HCT116 (cell line): ENCODE results near the gene ATP1A4. TPM values are rescaled to one million over a fixed set of nuclear protein-coding genes. Genes with fewer than 3 reads are reported as not detected.

ENCODE experiments used
- ATAC-seq: fragments of 200-7000 bp; cut with Tn5 transposase; 2 replicates; pipeline ENCODE4 v1.9.1; 2020; ENCODE audit warnings: mild to moderate bottlenecking, moderate library complexity
- BruUV-seq: library from RNA; stranded (reverse); fragments of 400-500 nt; replicated peaks from 2 replicates; lab custom pipeline; 2021; lab: Mats Ljungman, UMichigan
- CTCF ChIA-PET: fragments of 300-600 bp; sonication (Branson Sonifier 250); formaldehyde crosslinking; loops from one replicate; lab custom pipeline; 2021; ENCODE audit warnings: antibody characterized with exemption; lab: Charles Lee
- POLR2A ChIA-PET: fragments of 300-600, 350-600 bp; sonication (Branson Sonifier 250); formaldehyde crosslinking; loops from one replicate; lab custom pipeline; 2021; ENCODE audit warnings: antibody characterized with exemption; lab: Charles Lee
- RAD21 ChIA-PET, 2 experiments: fragments of 300-600 bp; sonication (Branson Sonifier 250); formaldehyde crosslinking; loops; one replicate each; lab custom pipeline; 2023; ENCODE audit warnings: low total read pairs in 2 of 2; ENCODE audit not compliant: uncharacterized antibody in 2 of 2, unreplicated experiment in 2 of 2, low non-redundant PET in 1 of 2; lab: Charles Lee
- DNase-seq: peaks from one replicate; pipeline ENCODE4 v3.0.0-alpha.2; 2010; ENCODE audit warnings: low read depth, low spot score
- H2AFZ ChIP-seq: fragments of 200-600 bp; shearing (Covaris generic), sonication (generic); 2 replicates; pipeline ENCODE4 v1.6.1; 2017; ENCODE audit warnings: low read depth, mixed run types, mixed read lengths, antibody characterized with exemption, low read length; ENCODE audit not compliant: poor library complexity, severe bottlenecking
- H3K27ac ChIP-seq: 2 replicates; pipeline ENCODE4 v1.5.1; 2012; ENCODE audit warnings: low read depth, low read length
- H3K27me3 ChIP-seq: fragments of 200-600 bp; sonication (generic); 2 replicates; pipeline ENCODE4 v1.6.1; 2016; ENCODE audit warnings: mixed run types, low read length, mixed read lengths; ENCODE audit not compliant: insufficient read depth
- H3K36me3 ChIP-seq, 2 experiments: fragments of 200-500 bp in 1 of 2; fragments of 200-600 bp in 1 of 2; sonication (Bioruptor generic) in 1 of 2; sonication (generic) in 1 of 2; 2 replicates each; pipeline versions ENCODE4 v1.5.1 to v1.6.1; 2014 to 2016; ENCODE audit warnings: low read length in 2 of 2, inconsistent platforms in 1 of 2, mixed read lengths in 1 of 2, mixed run types in 1 of 2; ENCODE audit not compliant: insufficient read depth in 2 of 2, control insufficient read depth in 1 of 2
- H3K4me1 ChIP-seq, 2 experiments: fragments of 200-600 bp in 1 of 2; sonication (generic) in 1 of 2; 2 replicates each; pipeline versions ENCODE4 v1.5.1 to v1.6.1; 2012 to 2017; ENCODE audit warnings: low read length in 2 of 2, inconsistent platforms in 1 of 2, mild to moderate bottlenecking in 1 of 2, mixed read lengths in 1 of 2, mixed run types in 1 of 2, moderate library complexity in 1 of 2; ENCODE audit not compliant: insufficient read depth in 2 of 2, control insufficient read depth in 1 of 2
- H3K4me2 ChIP-seq: fragments of 200-600 bp; sonication (generic); 2 replicates; pipeline ENCODE4 v1.6.1; 2017; ENCODE audit warnings: mixed run types, low read length, mixed read lengths
- H3K4me3 ChIP-seq, 2 experiments: fragments of 200-600 bp in 1 of 2; sonication (generic) in 1 of 2; replicated peaks in 1 of 2; 2 replicates each; pipeline ENCODE4 v1.5.1; 2011 to 2016; ENCODE audit warnings: low read length in 2 of 2, control low read depth in 1 of 2, low read depth in 1 of 2, mild to moderate bottlenecking in 1 of 2, mixed read lengths in 1 of 2, mixed run types in 1 of 2
- H3K79me2 ChIP-seq: fragments of 200-600 bp; sonication (generic); 2 replicates; pipeline ENCODE4 v1.6.1; 2017; ENCODE audit warnings: mild to moderate bottlenecking, mixed run types, low read length, moderate library complexity, mixed read lengths; ENCODE audit not compliant: insufficient read depth
- H3K9ac ChIP-seq: fragments of 200-600 bp; sonication (generic); 2 replicates; pipeline ENCODE4 v1.6.1; 2016; ENCODE audit warnings: low read length, mixed read lengths
- H3K9me2 ChIP-seq: fragments of 200-600 bp; sonication (generic), shearing (Covaris generic); 2 replicates; pipeline ENCODE4 v1.6.1; 2017; ENCODE audit warnings: mixed run types, mild to moderate bottlenecking, moderate library complexity; ENCODE audit not compliant: insufficient read depth
- H3K9me3 ChIP-seq, 2 experiments: fragments of 200-500 bp in 1 of 2; fragments of 200-600 bp in 1 of 2; sonication (Bioruptor generic) in 1 of 2; sonication (generic) in 1 of 2; 2 replicates each; pipeline ENCODE4 v1.6.1; 2014 to 2017; ENCODE audit warnings: low read length in 2 of 2, mixed read lengths in 2 of 2, inconsistent platforms in 1 of 2, low read depth in 1 of 2, mild to moderate bottlenecking in 1 of 2, mixed run types in 1 of 2, moderate library complexity in 1 of 2; ENCODE audit not compliant: control insufficient read depth in 1 of 2, insufficient read depth in 1 of 2
- H4K20me1 ChIP-seq: fragments of 200-600 bp; sonication (generic), shearing (Covaris generic); 2 replicates; pipeline ENCODE4 v1.6.1; 2017; ENCODE audit warnings: mixed run types, mild to moderate bottlenecking, moderate library complexity; ENCODE audit not compliant: insufficient read depth
- FOSL1 ChIP-seq: IDR thresholded peaks from 2 replicates; pipeline ENCODE4 v1.6.1; 2012; ENCODE audit warnings: low read depth
- JUND ChIP-seq: IDR thresholded peaks from 2 replicates; pipeline ENCODE4 v1.6.1; 2012
- POLR2AphosphoS5 ChIP-seq: IDR thresholded peaks from 2 replicates; pipeline ENCODE4 v1.6.1; 2011; ENCODE audit warnings: mild to moderate bottlenecking, low read depth, low read length, moderate library complexity
- RAD21 ChIP-seq: IDR thresholded peaks from 2 replicates; pipeline ENCODE4 v1.6.1; 2012; ENCODE audit warnings: low read depth, mild to moderate bottlenecking
- SIN3A ChIP-seq: IDR thresholded peaks from 2 replicates; pipeline ENCODE4 v1.6.1; 2012; ENCODE audit warnings: low read depth
- SRF ChIP-seq: IDR thresholded peaks from 2 replicates; pipeline ENCODE4 v1.6.1; 2012; ENCODE audit warnings: low read depth
- ZFX ChIP-seq: fragments of 450-650 bp; IDR thresholded peaks from 2 replicates; pipeline ENCODE4 v1.6.1; 2017
- ZNF274 ChIP-seq: fragments of 200-500 bp; sonication (Bioruptor generic); IDR thresholded peaks from 2 replicates; pipeline ENCODE4 v1.6.1; 2014; ENCODE audit warnings: mild to moderate bottlenecking, low read depth, low read length, inconsistent platforms
- intact Hi-C: fragments of 100-400 bp; cut with micrococcal nuclease; formaldehyde crosslinking; loops from 2 replicates; pipeline ENCODE4 v1.10.0; 2022
- total RNA-seq: library from RNA; stranded (reverse); gene quantifications from one replicate; pipeline ENCODE4 v1.2.1, GENCODE V29; 2021; ENCODE audit not compliant: unreplicated experiment
- TF ChIP-seq, protein P1 (sequence below): IDR thresholded peaks from 2 replicates; pipeline ENCODE4 v1.6.1; 2012

The ATP1A4 gene
- total RNA-seq, 1 experiment from 2014 or later, result not detected

DNA sequence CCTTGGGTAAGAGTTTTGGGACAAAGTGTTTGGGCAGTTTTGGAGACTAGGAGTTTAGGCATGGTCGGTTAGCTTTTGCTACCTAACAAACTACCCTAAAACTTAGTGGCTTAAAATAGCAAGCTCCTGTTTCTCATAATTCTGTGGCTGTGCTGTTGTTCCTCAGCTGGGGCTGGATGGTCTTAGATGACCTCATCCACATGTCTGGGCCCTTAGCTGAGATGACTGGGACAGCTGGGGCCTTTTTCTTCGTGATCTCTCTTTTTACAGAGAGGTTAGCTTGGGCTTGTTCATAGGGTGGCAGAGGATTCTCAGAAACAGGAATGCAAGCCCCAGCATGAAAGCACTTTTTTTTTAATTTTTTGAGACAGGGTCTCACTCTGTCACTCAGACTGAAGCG is 6.6 kb downstream of the ATP1A4 start:
- no peak for ATAC-seq
- Histone ChIP-seq H3K9ac (no peak overlapping the region), H3K4me2 (no peak overlapping the region), H4K20me1 (no peaks in the 10 kb centered on the region), H2AFZ (no peak overlapping the region), H3K9me2 (no peaks in the 10 kb centered on the region), H3K4me3 (no peak overlapping the region), H3K79me2 (no peaks in the 10 kb centered on the region), H3K4me1 (no peaks in the 10 kb centered on the region), H3K9me3 (no peaks in the 10 kb centered on the region), H3K36me3 (no peaks in the 10 kb centered on the region), H3K27me3 (no peaks in the 10 kb centered on the region), H3K27ac (no peak overlapping the region)
- DNase-seq, result no peak
- intact Hi-C loops, result no loop called here
- TF ChIP-seq JUND, result no peak
- no peak for TF ChIP-seq SIN3A
- RAD21 ChIA-PET, result no interaction called here
- POLR2A ChIA-PET, result no interaction called here
- no TSS peak for BruUV-seq
- CTCF ChIA-PET, result no interaction called here

DNA sequence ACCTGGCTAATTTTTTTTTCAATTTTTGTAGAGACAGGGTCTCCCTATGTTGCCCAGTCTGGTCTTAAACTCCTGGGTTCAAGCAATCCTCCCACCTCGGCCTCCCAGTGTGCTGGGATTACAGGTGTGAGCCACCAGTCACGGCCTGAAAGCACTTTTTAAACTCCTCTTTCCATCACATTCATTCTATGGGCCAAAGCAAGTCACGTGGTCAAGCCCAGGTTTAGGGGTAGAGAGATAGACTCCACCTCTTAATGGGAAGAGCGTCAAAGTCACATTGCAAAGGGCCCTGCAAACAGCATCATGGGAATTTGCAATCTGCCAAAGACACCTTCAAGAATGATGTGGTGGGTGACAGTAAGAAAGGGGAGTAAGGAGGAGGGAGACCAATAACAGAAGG is 7.1 kb downstream of the ATP1A4 start:
- CTCF ChIA-PET, result interaction anchor here (1.4 kb wide), 1 partner anchor 35 kb away, joined by 3 read pairs; no protein-coding TSS in a partner anchor

More for the DNA sequence above, 7.1 kb downstream of the ATP1A4 start:
- Histone ChIP-seq H3K79me2 (no peaks in the 10 kb centered on the region), H3K4me2 (no peak overlapping the region), H3K4me1 (no peaks in the 10 kb centered on the region), H3K9ac (no peak overlapping the region), H2AFZ (no peak overlapping the region), H3K36me3 (no peaks in the 10 kb centered on the region), H3K27ac (no peak overlapping the region), H4K20me1 (no peaks in the 10 kb centered on the region), H3K9me2 (no peaks in the 10 kb centered on the region), H3K9me3 (no peaks in the 10 kb centered on the region), H3K4me3 (no peak overlapping the region), H3K27me3 (no peaks in the 10 kb centered on the region)
- no TSS peak for BruUV-seq
- DNase-seq (no peak), ATAC-seq (no peak)
- intact Hi-C loops, result no loop called here
- TF ChIP-seq ZNF274, result no peak
- no peak for TF ChIP-seq RAD21
- TF ChIP-seq ZFX, result no peak
- TF ChIP-seq, protein P1, sequence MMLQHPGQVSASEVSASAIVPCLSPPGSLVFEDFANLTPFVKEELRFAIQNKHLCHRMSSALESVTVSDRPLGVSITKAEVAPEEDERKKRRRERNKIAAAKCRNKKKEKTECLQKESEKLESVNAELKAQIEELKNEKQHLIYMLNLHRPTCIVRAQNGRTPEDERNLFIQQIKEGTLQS, result no peak
- TF ChIP-seq POLR2AphosphoS5, result no peak
- TF ChIP-seq SRF, result no peak
- TF ChIP-seq FOSL1, result no peak
- ChIA-PET POLR2A (no interaction called here), RAD21 (no interaction called here)
